ENCODE measurements around the gene SMIM36.

GRCh38 chr17:55433029-55433628, 78.1 kb downstream of the SMIM36 start:
- TF ChIP-seq CTCF (IDR thresholded peaks at IDR 0.05): no peak
- no peak for TF ChIP-seq POLR2A (IDR thresholded peaks at IDR 0.05)
- no peak for TF ChIP-seq EP300 (IDR thresholded peaks at IDR 0.05)
